DMS153 (cell line): ENCODE data around the gene PDE4C.

ENCODE experiments used
- DNase-seq: peaks from one replicate; lab custom pipeline; 2025; lab: John Stamatoyannopoulos, UW

PDE4C gene

DNA sequence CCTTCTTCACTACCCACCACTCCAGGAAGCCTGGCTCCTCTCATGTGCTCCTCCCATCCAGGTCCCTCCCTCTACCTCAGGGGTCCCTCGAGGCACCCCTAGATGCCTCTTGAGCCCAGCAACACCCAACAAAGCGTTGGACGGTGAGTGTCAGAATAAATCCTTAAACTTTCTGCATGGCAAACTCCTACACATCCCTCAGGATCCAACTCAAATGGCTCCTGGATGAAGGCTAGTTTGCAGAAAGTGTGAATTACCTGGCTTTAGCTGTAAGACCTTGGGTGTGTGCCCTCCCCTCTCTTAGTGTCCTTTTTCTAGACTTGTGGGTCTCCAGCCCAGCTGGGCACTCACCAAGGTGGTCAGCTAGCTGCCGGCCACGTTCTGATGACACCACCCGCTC is 27.9 kb downstream of the PDE4C start:
- no peak for DNase-seq

DNA sequence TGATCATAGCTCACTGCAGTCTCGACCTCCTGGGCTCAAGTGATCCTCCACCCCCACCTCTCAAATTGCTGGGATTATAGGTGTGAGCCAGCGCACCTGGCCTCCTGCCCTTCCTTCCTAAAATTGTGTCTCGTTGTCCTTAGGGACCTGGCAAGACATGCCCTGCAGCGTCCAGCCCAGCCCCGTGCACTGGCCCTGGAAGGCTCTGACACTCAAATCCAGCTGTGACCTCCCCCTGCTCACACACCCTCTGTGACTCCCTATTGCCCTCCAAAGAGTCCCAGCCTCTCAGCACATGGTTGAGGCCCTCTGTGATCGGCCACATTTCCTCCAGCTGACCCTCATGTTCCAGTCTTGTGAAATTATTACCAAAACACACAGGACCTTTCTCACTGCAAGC is 28.3 kb downstream of the PDE4C start:
- DNase-seq: no peak

DNA sequence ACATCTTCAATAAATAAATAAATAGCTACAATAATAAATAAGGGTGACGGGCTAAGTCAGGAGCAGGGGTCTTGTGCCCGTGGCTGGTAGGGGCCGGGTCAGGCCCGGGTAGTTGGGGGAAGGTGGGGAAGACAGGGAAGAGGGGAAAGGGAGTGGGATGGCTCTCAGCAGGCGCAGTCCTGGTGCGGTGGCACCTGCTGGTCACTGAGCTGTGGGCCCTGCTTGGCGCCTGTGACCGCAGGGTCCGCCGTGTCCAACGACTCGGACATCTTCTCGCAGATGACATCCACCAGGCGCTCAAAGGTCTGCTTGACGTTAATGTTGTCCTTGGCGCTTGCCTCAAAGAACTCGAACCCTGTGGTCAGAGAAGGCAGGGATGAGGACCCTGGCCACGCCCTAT is 28.9 kb downstream of the PDE4C start:
- DNase-seq: no peak

DNA sequence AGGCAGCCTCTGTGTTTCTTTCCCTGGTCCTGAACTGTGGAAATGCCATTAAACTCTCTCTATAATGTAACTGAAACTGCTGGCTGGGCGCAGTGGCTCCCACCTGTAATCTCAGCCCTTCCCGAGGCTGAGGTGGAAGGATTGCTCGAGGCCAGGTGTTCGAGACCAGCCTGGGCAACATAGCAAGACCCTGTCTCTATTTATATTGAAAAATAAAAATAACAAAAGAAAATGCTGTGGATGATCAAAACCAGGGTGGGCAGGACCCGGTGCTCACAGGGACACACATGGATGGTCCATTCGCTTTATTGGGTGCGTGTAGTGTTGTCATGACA is 29.8 kb downstream of the PDE4C start:
- no peak for DNase-seq

DNA sequence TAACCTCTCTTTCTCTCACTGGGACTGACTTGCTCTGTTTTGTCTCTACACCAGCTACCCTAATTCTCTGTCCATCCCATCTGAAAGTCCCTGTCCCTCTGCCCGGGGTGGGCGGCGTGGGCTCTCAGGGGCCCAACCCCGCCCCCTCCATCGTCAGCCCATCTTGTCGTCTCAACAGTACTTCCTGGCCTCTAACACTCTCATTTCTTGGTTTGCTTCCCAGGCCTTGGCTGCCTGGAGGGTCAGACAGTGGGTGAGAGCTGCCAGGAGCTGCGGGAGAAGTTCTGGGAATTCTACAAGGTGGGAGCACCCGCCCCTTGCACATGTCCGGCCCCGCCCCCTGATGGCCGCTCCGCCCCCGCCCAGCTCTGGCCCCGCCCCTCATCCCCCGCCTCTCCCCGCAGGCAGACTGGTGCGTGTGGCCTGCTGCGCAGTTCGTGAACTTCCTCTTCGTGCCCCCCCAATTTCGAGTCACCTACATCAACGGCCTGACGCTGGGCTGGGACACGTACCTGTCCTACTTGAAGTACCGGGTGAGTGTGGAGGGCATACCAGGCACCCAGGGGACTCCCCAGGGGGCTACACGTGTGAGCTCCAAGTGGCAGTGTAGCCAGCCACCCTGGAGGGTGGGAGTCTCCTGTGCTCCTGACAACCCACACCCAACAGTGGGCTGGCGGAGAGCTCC is 31.5 kb downstream of the PDE4C start:
- DNase-seq: no peak

DNA sequence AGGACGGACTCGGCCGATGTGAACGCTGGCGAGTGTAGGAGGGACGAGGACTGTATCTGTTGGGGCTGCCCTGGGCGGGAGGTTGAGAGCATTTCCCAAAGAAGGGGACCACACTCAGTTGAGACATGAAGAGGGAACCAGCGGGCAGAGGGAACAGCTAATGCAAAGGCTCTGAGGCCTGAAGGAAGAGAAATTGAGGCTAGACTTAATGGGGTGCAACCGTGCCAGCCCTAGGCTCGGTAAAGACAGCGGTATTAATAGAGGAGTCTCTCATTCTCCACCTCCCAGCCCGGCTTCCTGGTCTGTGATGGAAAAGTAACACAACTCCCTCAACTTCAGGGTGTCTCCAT is 32.1 kb downstream of the PDE4C start:
- no peak for DNase-seq

DNA sequence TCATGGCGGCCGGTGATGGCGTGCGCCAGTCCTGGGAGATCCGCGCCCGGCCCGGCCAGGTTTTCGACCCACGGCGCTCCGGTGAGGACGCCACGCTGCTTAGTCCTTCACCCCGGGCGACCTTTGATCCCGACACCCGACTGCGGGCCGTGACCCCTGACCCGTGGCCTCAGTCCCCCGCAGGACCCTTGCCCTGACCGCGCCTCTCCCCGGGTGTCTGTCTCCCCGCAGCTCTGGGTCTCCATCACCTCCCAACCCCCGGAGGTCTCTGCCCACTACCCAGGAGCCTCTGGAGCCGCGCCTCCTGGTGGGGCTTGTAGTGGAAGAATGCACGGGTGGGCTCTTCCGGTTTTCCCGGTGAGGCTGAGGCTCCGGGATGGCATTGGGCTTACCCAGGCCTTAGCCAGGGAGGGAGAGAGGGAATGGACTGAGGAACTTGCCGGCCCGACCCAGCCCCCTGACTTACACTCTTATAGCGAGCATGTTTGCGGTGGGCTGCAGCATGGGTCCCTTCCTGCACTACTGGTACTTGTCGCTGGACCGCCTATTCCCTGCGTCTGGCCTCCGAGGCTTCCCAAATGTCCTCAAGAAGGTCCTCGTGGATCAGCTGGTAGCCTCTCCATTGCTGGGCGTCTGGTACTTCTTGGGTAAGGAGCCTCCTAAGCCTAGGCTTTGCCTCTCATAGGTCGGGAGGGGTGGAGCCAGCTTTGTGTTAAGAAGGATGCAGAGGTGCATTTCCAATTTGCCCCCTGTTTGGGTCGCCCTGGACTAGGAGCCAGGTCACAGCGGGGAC is 32.7 kb downstream of the PDE4C start:
- DNase-seq: no peak

DNA sequence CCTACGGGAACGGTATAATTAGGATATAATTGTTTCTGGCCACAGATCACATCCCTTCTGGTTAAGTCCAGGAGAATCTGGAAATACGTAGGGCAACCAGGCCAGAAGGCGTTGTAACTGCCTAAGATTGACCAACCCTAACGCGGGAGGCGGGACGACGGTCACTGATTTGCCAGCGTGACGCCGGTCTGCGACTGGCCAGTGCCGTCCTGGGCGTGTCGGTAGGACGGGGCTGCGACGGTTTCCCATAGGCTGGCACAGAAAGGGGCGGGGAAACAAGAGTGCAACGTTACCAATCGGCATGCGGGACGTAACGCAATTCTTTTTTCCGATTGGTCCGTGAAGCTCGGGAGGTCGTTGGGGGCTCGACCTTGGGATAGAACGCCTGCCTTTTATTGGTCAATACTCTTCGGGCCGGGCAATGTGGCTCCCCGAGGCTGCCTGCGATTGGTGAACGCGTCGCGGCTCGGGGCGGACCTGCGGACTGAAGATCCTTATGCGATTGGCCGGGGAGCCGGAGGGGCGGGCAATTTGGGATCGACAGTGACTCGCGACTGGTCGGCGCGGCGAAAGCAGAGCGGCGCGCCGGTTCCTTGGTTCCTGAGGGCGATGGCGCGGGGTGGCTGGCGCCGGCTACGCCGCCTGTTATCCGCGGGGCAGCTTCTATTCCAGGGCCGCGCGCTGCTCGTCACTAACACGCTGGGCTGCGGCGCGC is 33.4 kb downstream of the PDE4C start, which contains the start of gene MPV17L2:
Gene MPV17L2 (plus strand): TSS at position 546 of the 715 bp plus-strand sequence. CDS start 64 bp downstream, at position 610.
- peak; percentile 100 for DNase-seq

DNA sequence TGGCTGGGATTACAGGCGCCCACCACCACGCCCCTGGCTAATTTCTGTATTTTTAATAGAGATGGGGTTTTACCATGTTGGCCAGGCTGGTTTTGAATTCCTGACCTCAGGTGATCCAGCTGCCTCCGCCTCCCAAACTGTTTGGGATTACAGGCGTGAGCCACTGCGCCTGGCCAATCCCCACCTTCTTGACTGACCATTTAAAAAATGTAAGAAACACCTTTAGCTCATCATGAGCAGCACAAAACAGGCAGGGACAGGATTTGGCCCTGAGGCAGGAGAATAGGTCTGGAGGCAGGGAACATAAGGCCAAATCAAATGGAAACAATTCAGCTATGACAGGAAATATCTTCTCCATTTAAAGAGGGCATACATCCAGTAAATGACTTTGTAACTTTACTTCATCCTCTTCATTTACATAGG is 34.6 kb downstream of the PDE4C start:
- DNase-seq: no peak

DNA sequence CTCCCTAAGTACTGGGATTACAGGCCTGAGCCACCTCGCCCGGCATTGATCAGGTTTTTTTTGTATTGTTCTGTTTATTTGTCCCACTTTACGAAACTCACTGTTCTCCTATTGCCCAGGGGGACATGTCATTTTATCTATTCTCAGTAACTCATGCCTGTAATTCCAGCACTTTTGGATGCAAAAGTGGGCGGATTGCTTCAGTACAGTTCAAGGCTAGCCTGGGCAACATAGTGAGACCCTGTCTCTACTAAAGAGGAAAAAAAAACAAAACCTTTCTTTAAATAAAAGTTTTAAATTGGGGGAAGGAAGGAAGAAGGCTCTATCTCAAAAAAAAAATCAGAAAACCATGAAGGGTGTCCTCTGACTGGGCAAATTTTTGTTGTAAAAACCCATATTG is 36.0 kb downstream of the PDE4C start:
- DNase-seq: no peak

DNA sequence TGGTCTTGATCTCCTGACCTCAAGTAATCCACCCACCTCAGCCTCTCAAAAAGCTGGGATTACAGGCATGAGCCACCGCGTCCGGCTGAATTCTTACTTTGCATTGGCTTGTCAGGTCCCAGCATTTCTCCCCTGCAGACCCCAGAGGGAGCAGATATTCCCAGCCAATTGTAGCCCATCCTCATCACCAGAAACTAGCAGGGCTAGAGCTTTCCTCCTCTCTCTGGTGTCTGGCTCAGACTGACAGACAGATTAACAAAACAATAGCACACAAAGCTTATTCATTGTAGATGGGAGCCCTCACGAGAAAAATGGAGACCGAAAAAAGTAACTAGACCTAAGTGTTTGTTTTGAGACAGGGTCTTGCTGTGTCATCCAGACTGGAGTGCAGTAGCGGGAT is 40.7 kb downstream of the PDE4C start:
- DNase-seq: no peak

DNA sequence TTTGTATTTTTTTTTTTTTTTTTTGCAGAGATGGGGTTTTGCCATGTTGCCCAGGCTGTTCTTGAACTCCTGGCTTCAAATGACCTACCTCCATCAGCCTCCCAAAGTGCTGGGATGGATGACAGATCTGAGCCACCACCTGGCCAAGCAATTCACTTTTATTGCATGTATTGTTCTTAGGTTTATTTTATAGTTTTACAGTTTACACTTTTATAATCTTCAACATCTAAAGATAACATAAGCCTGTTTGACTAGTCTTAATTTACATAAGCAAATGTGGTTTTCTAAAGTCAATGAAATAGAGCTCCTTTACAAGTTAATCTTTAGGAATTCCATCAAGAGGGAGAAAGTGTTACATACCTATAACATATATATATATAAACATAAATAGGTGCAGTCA is 42.7 kb downstream of the PDE4C start:
- no peak for DNase-seq

DNA sequence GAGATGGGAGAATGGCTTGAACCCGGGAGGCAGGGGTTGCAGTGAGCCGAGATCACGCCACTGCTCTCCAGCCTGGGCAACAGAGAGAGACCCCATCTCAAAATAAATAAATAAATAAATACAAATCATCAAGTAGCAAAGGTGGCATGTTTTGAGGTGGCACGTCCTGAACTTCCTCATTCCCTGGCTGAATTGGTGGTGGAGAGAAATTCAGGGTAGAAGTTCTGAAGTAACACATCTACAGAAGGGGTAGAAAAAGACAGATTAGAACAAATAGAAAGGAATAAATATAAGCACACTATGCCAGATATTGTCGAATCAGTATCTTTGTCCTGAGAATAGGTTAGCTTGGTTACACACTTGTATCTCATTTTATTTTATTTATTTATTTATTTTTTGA is 46.3 kb downstream of the PDE4C start:
- no peak for DNase-seq

DNA sequence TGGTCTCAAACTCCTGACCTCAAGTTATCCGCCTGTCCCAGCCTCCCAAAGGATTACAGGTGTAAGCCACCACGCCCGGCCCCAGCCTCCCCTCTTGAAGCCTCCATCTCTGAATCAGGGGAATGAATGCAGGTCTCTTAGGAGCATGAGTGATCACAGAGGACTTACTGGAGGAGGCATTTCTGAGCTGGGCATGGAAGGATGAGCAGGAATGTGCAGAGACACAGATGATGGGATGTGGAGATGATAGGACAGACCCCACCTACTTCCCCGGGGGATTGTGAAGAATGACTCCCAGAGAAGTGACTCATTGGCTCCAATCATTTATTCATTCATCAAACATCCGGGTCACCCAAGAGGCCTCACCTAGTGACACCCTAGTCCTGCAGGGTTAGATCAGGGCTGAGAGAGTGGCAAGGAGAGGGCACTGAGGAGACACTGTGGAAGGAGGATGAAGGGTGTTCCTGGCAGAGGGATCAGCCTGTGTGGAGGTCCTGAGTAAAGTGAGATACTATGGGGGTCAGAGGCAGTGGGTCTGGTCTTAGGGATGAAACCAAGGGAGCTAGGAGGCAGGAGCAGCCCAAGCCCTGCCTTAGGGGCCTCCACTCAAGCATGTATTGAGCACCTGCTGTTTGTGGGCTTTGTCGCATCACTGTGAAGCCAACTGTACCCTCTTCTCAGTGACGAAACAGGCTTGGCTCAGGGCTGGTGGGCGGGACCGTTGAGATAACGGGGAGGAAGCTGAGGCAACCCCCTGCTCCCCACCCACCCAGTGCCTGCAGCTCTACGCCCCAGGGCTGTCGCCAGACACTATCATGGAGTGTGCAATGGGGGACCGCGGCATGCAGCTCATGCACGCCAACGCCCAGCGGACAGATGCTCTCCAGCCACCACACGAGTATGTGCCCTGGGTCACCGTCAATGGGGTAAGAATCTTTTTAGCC is 49.6 kb downstream of the PDE4C start:
- DNase-seq: no peak

DNA sequence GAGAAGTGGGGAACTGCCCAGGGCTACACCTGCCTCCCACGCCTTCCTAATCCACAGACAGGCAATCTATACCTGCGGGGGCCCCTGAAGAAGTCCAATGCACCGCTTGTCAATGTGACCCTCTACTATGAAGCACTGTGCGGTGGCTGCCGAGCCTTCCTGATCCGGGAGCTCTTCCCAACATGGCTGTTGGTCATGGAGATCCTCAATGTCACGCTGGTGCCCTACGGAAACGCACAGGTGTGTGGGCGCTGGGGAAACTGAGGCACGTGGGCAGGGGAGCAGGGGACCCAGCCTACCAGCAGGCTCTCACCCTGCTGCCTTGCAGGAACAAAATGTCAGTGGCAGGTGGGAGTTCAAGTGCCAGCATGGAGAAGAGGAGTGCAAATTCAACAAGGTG is 51.3 kb downstream of the PDE4C start:
- no peak for DNase-seq
